HepG2 (cell line): ENCODE measurements around the gene ENKUR. TPM values are rescaled to one million over a fixed set of nuclear protein-coding genes. Genes with fewer than 3 reads are reported as not detected.

Experiments used
- ATAC-seq: fragments of 200-7000 bp; cut with Tn5 transposase; 3 replicates; pipeline ENCODE4 v1.9.1; 2020; ENCODE audit warnings: mild to moderate bottlenecking, moderate library complexity
- BruUV-seq: library from RNA; stranded (reverse); fragments of 400-500 nt; replicated peaks from 2 replicates; lab custom pipeline; 2021; lab: Mats Ljungman, UMichigan
- CTCF ChIA-PET: fragments of 300-600 bp; formaldehyde crosslinking; extraction: SDS; loops from one replicate; lab custom pipeline; 2021; ENCODE audit warnings: low total read pairs, inconsistent platforms, low intra/inter-chr PET ratio; lab: Yijun Ruan, JAX
- POLR2A ChIA-PET: fragments of 350-600 bp; sonication (Branson Sonifier 250); formaldehyde crosslinking; loops from one replicate; lab custom pipeline; 2020; ENCODE audit warnings: antibody characterized with exemption, inconsistent platforms; lab: Yijun Ruan, JAX
- DNase-seq: peaks from one replicate; pipeline ENCODE4 v3.0.0-alpha.2; 2015; ENCODE audit warnings: low spot score
- FAIRE-seq: peaks from 3 replicates; lab custom pipeline; 2011; peaks lifted over from hg19 to GRCh38; lab: Jason Lieb, UNC
- H2AFZ ChIP-seq: one replicate; pipeline ENCODE4 v1.6.1; 2011; ENCODE audit warnings: low read length, inconsistent platforms
- H3K27ac ChIP-seq: fragments of 300-600 bp; 3 replicates; pipeline ENCODE4 v1.8.0; 2011; ENCODE audit warnings: mixed run types, mild to moderate bottlenecking, mixed read lengths, low read length, inconsistent platforms; ENCODE audit not compliant: insufficient read depth; ENCODE audit errors: extremely low read length
- H3K27me3 ChIP-seq, 2 experiments: fragments of 200-600 bp in 1 of 2; 2 replicates in 1 of 2; 3 replicates in 1 of 2; pipeline versions ENCODE4 v1.6.0 to v1.8.0; 2011; ENCODE audit warnings: low read length in 2 of 2, mild to moderate bottlenecking in 2 of 2, moderate library complexity in 2 of 2, inconsistent platforms in 1 of 2; ENCODE audit not compliant: insufficient read depth in 2 of 2, control insufficient read depth in 1 of 2
- H3K36me3 ChIP-seq, 2 experiments: fragments of 200-600 bp in 1 of 2; replicated peaks in 1 of 2; 2 replicates in 1 of 2; 3 replicates in 1 of 2; pipeline versions ENCODE4 v1.5.1 to v1.8.0; 2011; ENCODE audit warnings: low read length in 2 of 2, inconsistent platforms in 1 of 2; ENCODE audit not compliant: insufficient read depth in 2 of 2, control insufficient read depth in 1 of 2
- H3K4me1 ChIP-seq: 2 replicates; pipeline ENCODE4 v1.5.1; 2012; ENCODE audit warnings: low read length, inconsistent platforms; ENCODE audit not compliant: insufficient read depth
- H3K4me2 ChIP-seq: 2 replicates; pipeline ENCODE4 v1.6.0; 2011; ENCODE audit warnings: low read depth, low read length, inconsistent platforms
- H3K4me3 ChIP-seq, 3 experiments: fragments of 200-600 bp in 1 of 3; sonication (generic), shearing (Covaris generic) in 1 of 3; replicated peaks in 1 of 3; 2 replicates each; pipeline ENCODE4 v1.5.1; 2011 to 2016; ENCODE audit warnings: low read length in 3 of 3, inconsistent platforms in 2 of 3, low read depth in 2 of 3, mild to moderate bottlenecking in 2 of 3, control low read depth in 1 of 3, mixed read lengths in 1 of 3; ENCODE audit not compliant: insufficient read depth in 1 of 3
- H3K79me2 ChIP-seq: one replicate; pipeline ENCODE4 v1.6.1; 2011; ENCODE audit warnings: low read length, inconsistent platforms; ENCODE audit not compliant: insufficient read depth
- H3K9ac ChIP-seq: 2 replicates; pipeline ENCODE4 v1.6.0; 2011; ENCODE audit warnings: mild to moderate bottlenecking, low read depth, low read length, inconsistent platforms; ENCODE audit not compliant: insufficient read depth
- H3K9me3 ChIP-seq: 2 replicates; pipeline ENCODE4 v1.5.1; 2012; ENCODE audit warnings: mild to moderate bottlenecking, low read length
- H4K20me1 ChIP-seq: 2 replicates; pipeline ENCODE4 v1.6.0; 2011; ENCODE audit warnings: inconsistent platforms, mild to moderate bottlenecking, low read length, moderate library complexity; ENCODE audit not compliant: insufficient read depth
- ATF2 ChIP-seq: sonication (generic); formaldehyde crosslinking; IDR thresholded peaks from 2 replicates; pipeline ENCODE4 v1.4.0; 2020; ENCODE audit warnings: missing genetic modification reagents
- GFI1 ChIP-seq: sonication (generic); formaldehyde crosslinking; IDR thresholded peaks from 2 replicates; pipeline ENCODE4 v1.5.0; 2020; ENCODE audit warnings: missing genetic modification reagents, mild to moderate bottlenecking, borderline replicate concordance
- HDAC2 ChIP-seq: sonication (generic); formaldehyde crosslinking; IDR thresholded peaks from 2 replicates; pipeline ENCODE4 v1.4.0; 2020; ENCODE audit warnings: missing genetic modification reagents
- HOXA5 ChIP-seq: sonication (generic); formaldehyde crosslinking; IDR thresholded peaks from 2 replicates; pipeline ENCODE4 v1.4.0; 2020; ENCODE audit warnings: missing genetic modification reagents
- ZNF44 ChIP-seq: sonication (generic); formaldehyde crosslinking; IDR thresholded peaks from 2 replicates; pipeline ENCODE4 v1.5.1; 2020; ENCODE audit warnings: mild to moderate bottlenecking, missing genetic modification reagents
- ZNF543 ChIP-seq: sonication (generic); formaldehyde crosslinking; IDR thresholded peaks from 2 replicates; pipeline ENCODE4 v1.4.0; 2020; ENCODE audit warnings: mild to moderate bottlenecking, missing genetic modification reagents
- ZNF772 ChIP-seq: sonication (generic); formaldehyde crosslinking; IDR thresholded peaks from 2 replicates; pipeline ENCODE4 v1.5.0; 2020; ENCODE audit warnings: mild to moderate bottlenecking, missing genetic modification reagents
- WGBS: methylation state at CpG from one replicate; pipeline ENCODE4 v1.1.6; 2017; ENCODE audit warnings: low lambda C conversion rate; 5-methylcytosine and 5-hydroxymethylcytosine counted together
- in situ Hi-C: cut with HindIII; loops from 2 replicates; pipeline ENCODE4 v1.10.0; 2017; ENCODE audit warnings: low pct_unique_long_range_greater_than_20kb; ENCODE audit not compliant: extremely low pct_ligation_motif_present
- intact Hi-C: fragments of 100-400 bp; cut with micrococcal nuclease; formaldehyde crosslinking; loops from one replicate; pipeline ENCODE4 v1.10.0; 2022; ENCODE audit not compliant: unreplicated experiment
- polyA plus RNA-seq, 8 experiments: library from polyadenylated mRNA; depleted of rRNA in 3 of 8; stranded (reverse) in 7 of 8; unstranded in 1 of 8; fragments of >200 nt; fragmentation: Illumina TruSeq in 4 of 8; extraction: Trizol in 4 of 8; gene quantifications; 2 replicates each; pipeline versions ENCODE4 v1.2.1 to v1.2.3, GENCODE V29; 2011 to 2016; ENCODE audit warnings: low read depth in 4 of 8, missing spikeins in 1 of 8, mixed read lengths in 1 of 8; ENCODE audit not compliant: insufficient read depth in 1 of 8
- total RNA-seq, 5 experiments: library from RNA; depleted of rRNA; stranded (reverse); fragments of >200 nt; fragmentation: Illumina TruSeq; extraction: Trizol; gene quantifications; 2 replicates each; pipeline ENCODE4 v1.2.3, GENCODE V29; 2016; ENCODE audit warnings: low read depth in 1 of 5
- TF ChIP-seq, protein P1 (sequence below): sonication (generic); formaldehyde crosslinking; IDR thresholded peaks from 2 replicates; pipeline ENCODE4 v1.8.0; 2023; ENCODE audit warnings: mild to moderate bottlenecking, missing genetic modification reagents

ENKUR gene
- total and polyA plus RNA-seq, 2 of the 13 experiments (the other 11 are each of a cell fraction or from before 2014, with no cell fraction given) = 0.15 TPM

GRCh38 chr10:24965051-24965450, 50.9 kb downstream of the ENKUR start:
- in situ Hi-C loops = no loop called here
- ChIA-PET CTCF (no interaction called here), POLR2A (no interaction called here)
- H3K36me3 ChIP-seq = no peaks in the 10 kb centered on the region
- 93% methylated on average over 3 of the region's 3 CpGs for whole genome bisulfite sequencing
- no peak overlapping the region for H3K4me3 ChIP-seq
- H3K9me3 ChIP-seq = no peaks in the 10 kb centered on the region
- intact Hi-C loops = no loop called here
- no TSS peak for BruUV-seq
- H4K20me1 ChIP-seq = no peaks in the 10 kb centered on the region
- H3K9ac ChIP-seq = no peak overlapping the region
- peaks cover 18% of the 10 kb centered on the region for H3K4me1 ChIP-seq
- no peak for TF ChIP-seq HOXA5 (CRISPR knock-in tag)
- TF ChIP-seq ZNF772 (CRISPR knock-in tag) = no peak
- no peak for TF ChIP-seq ZNF543
- TF ChIP-seq, protein P1, sequence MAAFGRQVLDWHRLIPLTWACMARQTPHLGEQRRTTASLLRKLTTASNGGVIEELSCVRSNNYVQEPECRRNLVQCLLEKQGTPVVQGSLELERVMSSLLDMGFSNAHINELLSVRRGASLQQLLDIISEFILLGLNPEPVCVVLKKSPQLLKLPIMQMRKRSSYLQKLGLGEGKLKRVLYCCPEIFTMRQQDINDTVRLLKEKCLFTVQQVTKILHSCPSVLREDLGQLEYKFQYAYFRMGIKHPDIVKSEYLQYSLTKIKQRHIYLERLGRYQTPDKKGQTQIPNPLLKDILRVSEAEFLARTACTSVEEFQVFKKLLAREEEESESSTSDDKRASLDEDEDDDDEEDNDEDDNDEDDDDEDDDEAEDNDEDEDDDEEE (CRISPR knock-in tag) = no peak
- no peak for TF ChIP-seq GFI1
- TF ChIP-seq ZNF44 = no peak
- TF ChIP-seq HDAC2 (CRISPR knock-in tag) = no peak
- no peak for TF ChIP-seq ATF2 (CRISPR knock-in tag)
- ATAC-seq (no peak), FAIRE-seq (no peak), DNase-seq (no peak)
- H3K4me2 ChIP-seq = no peak overlapping the region
- no peak overlapping the region for H2AFZ ChIP-seq
- H3K27me3 ChIP-seq = no peaks in the 10 kb centered on the region
- H3K79me2 ChIP-seq = no peaks in the 10 kb centered on the region
- no peak overlapping the region for H3K27ac ChIP-seq
